Fibroblast of skin of right biceps (primary cell): ENCODE results near the gene SNRPE.

Experiments used
- DNase-seq: peaks from one replicate; pipeline ENCODE4 v3.0.0-alpha.2; 2013

SNRPE gene

GRCh38 chr1:203888807-203889251 is 27.4 kb downstream of the SNRPE start:
- DNase-seq: peak; percentile 81

- no peak for DNase-seq
Measured at GRCh38 chr1:203891950-203892349, 30.6 kb downstream of the SNRPE start.

GRCh38 chr1:203898458-203899352 is 37.3 kb downstream of the SNRPE start:
- DNase-seq: no peak

GRCh38 chr1:203899353-203899716 is 37.9 kb downstream of the SNRPE start:
- DNase-seq: no peak

- DNase-seq: no peak
Measured at GRCh38 chr1:203899869-203900714, 38.7 kb downstream of the SNRPE start.

- no peak for DNase-seq
Measured at GRCh38 chr1:203901581-203901980, 40.2 kb downstream of the SNRPE start.

- no peak for DNase-seq
Measured at GRCh38 chr1:203905275-203905674, 43.9 kb downstream of the SNRPE start.

- peak; percentile 94 for DNase-seq
Measured at GRCh38 chr1:203906932-203907331, 45.5 kb downstream of the SNRPE start.

- no peak for DNase-seq
Measured at GRCh38 chr1:203907901-203908300, 46.5 kb downstream of the SNRPE start.

GRCh38 chr1:203911806-203912205 is 50.4 kb downstream of the SNRPE start:
- DNase-seq: peak; percentile 48

GRCh38 chr1:203913073-203913521 is 51.7 kb downstream of the SNRPE start:
- DNase-seq: peak; percentile 40

GRCh38 chr1:203914292-203914691 is 52.9 kb downstream of the SNRPE start:
- DNase-seq: no peak

GRCh38 chr1:203915811-203916210 is 54.4 kb downstream of the SNRPE start:
- peak; percentile 61 for DNase-seq

GRCh38 chr1:203916756-203917155 is 55.4 kb downstream of the SNRPE start:
- DNase-seq: no peak
